ENCODE results near the gene ABI3.

DNA sequence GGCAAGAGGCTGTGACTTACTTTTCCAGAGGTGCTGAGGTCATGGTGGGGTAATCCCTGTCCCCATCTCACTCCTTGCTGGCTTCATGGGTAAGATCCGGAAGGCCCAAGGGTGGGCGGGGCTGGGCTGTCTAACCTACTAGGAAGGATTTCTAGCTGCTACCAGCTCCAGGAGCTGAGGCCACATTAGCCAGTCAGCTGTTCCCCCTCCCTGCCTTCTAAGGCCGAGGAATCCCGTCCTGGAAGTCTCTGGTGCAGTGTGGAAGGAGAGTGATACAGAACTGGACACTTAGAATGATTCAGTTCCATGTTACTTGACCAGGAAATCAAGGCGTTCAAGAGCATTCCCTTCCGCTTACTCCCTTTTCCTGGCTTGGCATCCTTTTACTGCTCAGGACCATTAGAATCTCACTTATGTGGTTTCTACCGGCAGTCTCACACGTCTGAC, 9.0 kb upstream of the ABI3 start:
- TF ChIP-seq CTCF (IDR thresholded peaks at IDR 0.05): no peak
- TF ChIP-seq EZH2 (IDR thresholded peaks at IDR 0.05): no peak
- TF ChIP-seq EZH2phosphoT487 (IDR thresholded peaks at IDR 0.05): no peak
